GM12801 (cell line): ENCODE measurements around the gene ESRRA.

Experiments used
- TF ChIP-seq, protein P1 (sequence below): IDR thresholded peaks from one replicate; pipeline ENCODE4 v1.5.1; 2011; ENCODE audit warnings: control low read depth; ENCODE audit not compliant: insufficient read length; ENCODE audit errors: extremely low read depth

Gene ESRRA

DNA sequence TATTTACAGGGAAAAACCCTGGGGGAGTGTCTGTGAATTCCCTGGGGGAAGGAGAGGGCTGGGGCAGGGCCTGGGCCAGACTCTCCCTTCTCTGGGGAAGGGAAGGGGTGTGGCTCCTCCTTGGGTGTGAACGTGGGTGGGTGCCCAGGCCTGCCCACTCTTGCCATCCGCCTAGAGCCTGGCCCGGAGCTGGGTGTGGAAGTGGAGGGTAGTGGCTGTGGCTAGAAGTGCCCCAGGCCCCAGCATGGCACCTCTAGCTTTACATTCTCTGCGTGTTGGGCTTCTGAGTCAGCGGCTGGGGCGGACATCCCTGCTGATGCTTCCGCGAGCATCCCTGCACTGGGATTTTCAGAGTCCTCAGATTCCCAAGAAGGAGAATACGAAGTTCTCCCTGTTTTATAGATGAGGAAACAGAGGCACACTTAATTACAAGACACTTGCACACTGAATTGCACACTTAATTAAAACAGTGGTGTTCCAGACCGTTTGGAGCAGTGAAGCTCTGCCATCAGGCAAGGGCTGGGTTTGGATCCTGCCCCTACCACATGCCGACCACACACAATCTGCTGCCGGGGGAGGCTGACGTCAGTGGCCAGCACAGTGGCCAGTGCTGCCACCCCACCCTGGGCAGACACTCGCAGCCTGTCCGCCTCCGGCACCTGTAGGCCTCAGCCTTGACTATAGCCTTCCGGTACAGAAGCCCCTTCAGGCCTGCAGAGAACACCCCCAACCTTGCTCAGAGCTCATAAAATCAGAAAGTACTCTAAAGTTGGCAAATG is 28.5 kb upstream of the ESRRA start:
- TF ChIP-seq, protein P1, sequence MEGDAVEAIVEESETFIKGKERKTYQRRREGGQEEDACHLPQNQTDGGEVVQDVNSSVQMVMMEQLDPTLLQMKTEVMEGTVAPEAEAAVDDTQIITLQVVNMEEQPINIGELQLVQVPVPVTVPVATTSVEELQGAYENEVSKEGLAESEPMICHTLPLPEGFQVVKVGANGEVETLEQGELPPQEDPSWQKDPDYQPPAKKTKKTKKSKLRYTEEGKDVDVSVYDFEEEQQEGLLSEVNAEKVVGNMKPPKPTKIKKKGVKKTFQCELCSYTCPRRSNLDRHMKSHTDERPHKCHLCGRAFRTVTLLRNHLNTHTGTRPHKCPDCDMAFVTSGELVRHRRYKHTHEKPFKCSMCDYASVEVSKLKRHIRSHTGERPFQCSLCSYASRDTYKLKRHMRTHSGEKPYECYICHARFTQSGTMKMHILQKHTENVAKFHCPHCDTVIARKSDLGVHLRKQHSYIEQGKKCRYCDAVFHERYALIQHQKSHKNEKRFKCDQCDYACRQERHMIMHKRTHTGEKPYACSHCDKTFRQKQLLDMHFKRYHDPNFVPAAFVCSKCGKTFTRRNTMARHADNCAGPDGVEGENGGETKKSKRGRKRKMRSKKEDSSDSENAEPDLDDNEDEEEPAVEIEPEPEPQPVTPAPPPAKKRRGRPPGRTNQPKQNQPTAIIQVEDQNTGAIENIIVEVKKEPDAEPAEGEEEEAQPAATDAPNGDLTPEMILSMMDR, result no peak

GRCh38 chr11:64278576-64279190 is 26.6 kb upstream of the ESRRA start:
- TF ChIP-seq, protein P1, result no peak

DNA sequence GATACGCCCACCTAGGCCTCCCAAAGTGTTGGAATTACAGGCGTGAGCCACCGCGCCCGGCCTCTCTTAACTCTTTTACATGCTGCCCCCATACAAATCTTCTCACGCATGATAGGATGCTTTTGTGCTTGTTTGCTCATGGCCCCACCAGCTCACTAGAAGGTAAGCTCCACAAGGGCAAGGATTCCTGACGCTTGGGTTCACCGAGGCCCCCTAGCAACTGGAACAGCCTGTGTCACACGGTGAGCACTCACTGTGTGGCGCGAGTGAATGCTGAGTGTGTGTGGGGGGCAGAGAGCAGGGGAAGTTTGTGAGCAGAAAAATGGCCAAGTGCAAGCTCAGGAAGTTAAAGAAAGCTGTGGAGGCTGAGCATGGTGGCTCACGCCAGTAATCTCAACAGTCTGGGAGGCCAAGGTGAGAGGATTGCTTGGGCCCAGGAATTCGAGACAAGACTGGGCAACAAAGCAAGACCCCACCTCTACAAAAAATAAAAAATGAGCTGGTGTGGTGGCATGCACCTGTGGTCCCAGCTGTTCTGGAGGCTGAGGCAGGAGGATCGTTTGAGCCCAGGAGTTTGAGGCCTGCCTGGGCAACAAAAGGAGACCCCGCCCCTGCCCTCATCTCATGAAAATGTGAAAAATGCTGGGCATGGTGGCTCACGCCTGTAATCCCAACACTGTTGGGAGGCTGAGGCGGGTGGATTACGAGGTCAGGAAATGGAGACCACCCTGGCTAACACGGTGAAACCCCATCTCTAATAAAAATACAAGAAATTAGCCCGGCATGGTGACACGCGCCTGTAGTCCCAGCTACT is 23.2 kb upstream of the ESRRA start:
- TF ChIP-seq, protein P1, result no peak

- TF ChIP-seq, protein P1, result no peak
Observed at GRCh38 chr11:64283092-64283491, 22.2 kb upstream of the ESRRA start.

DNA sequence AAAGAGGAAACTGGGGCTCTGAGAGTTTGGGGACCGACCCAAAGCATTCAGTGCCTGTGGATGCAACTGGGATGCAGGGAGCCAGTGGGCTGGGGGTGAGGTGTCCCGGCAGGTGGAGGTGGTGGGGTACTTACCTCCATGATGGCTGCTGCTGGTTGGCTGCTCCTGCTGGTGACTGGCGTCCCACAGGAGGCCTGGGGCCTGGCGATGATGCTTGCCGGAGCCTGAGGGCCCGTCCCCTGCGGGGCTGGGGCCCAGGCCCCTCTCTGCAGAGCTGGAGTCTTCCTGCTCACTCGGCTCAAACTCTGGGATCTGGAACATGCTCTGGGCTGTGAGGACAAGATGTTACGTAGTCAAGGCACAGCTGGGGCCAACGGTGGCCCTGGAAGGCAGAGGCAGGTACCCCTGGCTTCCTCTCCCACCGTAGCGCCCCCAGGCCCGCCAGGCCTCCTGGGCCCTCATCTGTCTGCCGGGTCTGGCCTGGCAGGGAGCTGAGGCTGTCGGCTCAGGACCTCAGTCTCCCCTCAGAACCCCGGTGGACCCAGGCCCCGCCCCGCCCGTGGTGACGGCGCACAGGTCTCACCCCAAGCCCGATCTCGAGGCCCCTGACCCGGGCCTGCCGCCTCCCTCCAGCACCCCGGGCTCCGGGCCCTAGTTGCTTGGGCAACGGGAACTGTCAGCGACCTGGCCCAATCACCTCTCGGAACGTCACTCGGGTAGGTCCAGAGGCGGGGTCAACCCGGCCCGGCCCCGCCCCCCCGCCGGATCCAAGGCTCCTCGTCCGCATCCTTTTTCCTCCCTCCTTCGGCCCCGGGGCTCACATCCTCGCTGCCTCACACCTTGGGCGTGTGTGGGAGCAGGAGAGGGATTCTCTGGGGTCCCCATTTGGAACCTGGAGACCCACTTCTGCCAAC is 21.0 kb upstream of the ESRRA start, which contains the start of gene BAD:
Gene BAD, minus strand, starts transcription at position 618 of the 914 bp plus-strand sequence. Its CDS starts 297 bp downstream, at position 321.
- TF ChIP-seq, protein P1, result no peak

DNA sequence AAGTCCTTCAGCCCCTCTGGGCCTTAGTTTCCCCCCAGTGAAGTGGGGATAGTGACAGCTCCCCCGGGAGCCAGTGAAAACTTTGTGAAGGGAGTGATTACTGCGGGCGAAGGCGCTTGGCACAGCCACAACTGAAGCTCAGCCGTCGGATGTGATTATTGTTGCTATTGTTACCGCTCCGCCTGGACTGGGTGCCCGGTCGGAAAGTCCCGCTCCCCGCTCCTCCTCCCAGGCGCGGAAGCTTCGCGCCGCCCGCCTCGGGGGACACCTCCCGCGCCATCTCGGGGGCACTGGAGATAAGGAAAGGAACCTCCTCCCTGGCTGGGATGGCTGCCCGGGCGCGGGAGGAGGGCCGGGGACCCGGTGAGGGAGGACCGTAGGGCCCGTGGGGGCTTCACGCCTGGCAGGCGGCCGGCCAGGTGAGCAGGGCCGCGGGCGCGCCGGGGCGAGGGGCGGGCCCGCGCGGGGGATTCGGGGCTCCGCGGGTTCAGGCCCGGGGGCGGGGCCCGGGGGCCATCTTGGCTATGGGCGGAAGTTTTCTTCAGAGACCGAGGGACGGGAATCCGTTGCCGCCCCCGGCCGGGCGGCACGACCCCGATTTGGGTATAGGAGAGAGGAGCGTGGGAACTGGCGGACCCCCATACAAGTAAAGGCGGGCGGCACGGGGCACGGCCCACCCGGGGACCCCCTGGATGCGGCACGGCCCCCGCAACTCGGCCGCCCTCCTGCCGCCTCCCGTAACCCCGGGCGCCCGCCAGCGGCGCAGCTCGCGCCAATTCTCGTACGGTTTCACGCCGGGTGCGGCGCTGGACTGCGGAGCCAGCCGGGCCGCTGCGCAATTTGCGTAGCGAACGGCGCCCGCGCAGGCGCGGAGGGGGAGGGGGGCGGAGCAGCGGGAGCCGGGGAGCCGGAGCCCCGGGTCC is 20.1 kb upstream of the ESRRA start, which contains the start of gene GPR137:
Gene GPR137, plus strand, starts transcription at position 887 of the 923 bp plus-strand sequence. CDS start 677 bp downstream, outside the sequence.
- TF ChIP-seq, protein P1, result no peak
